ENCODE results near the gene CIDEB. TPM values are rescaled to one million over a fixed set of nuclear protein-coding genes. Genes with fewer than 3 reads are reported as not detected.

CIDEB gene
- total RNA-seq, 1 experiment from 2014 or later: 0.22 TPM

GRCh38 chr14:24317141-24317928, 9.6 kb upstream of the CIDEB start:
- H4K20me1 ChIP-seq (ENCODE audit: insufficient read depth): no peaks in the 10 kb centered on the region
- H3K27ac ChIP-seq (ENCODE audit: low read depth, low read length): no peak overlapping the region
- POLR2A ChIA-PET: no interaction called here
- CTCF ChIA-PET: interaction anchor here (0.8 to 2.6 kb wide), 3 partner anchors 9 to 114 kb away, joined by 3 to 12 read pairs (median 7); partner anchors contain the start of gene CIDEB
- H3K9me2 ChIP-seq (ENCODE audit: insufficient read depth): no peaks in the 10 kb centered on the region
- TF ChIP-seq CBX3 (IDR thresholded peaks at IDR 0.05; ENCODE audit: low read depth) (no peak), JUND (IDR thresholded peaks at IDR 0.05) (peak; percentile 55), CTCF (IDR thresholded peaks at IDR 0.05 in 2 of 3, conservative IDR thresholded peaks at IDR 0.05 in 1 of 3; ENCODE audit: borderline replicate concordance in 1 of 3, insufficient read depth in 1 of 3, low read depth in 2 of 3, low read length in 2 of 3) (no peak), FOSL1 (IDR thresholded peaks at IDR 0.05; ENCODE audit: low read depth) (peak; percentile 66), SIN3A (IDR thresholded peaks at IDR 0.05; ENCODE audit: low read depth) (no peak)
- no peaks in the 10 kb centered on the region for H3K36me3 ChIP-seq (ENCODE audit: control insufficient read depth in 1 of 2, insufficient read depth in 2 of 2, low read length in 2 of 2)
- H3K9ac ChIP-seq (ENCODE audit: low read length): no peak overlapping the region
- H3K79me2 ChIP-seq (ENCODE audit: insufficient read depth, low read length): no peaks in the 10 kb centered on the region
- no peak overlapping the region for H3K4me3 ChIP-seq (replicated peaks in 1 of 2; ENCODE audit: low read depth in 1 of 2, low read length in 2 of 2)
- ATAC-seq (peak; percentile 53), DNase-seq (ENCODE audit: low read depth, low spot score) (no peak)
- peak overlapping the region; percentile 47 for H3K4me2 ChIP-seq (ENCODE audit: low read length)
- no TSS peak for BruUV-seq (replicated peaks)
- RAD21 ChIA-PET (ENCODE audit: low non-redundant PET in 1 of 2, low total read pairs in 2 of 2, uncharacterized antibody in 2 of 2, unreplicated experiment in 2 of 2): no interaction called here
- no peak overlapping the region for H2AFZ ChIP-seq (ENCODE audit: low read depth, low read length, poor library complexity, severe bottlenecking)
- no peaks in the 10 kb centered on the region for H3K9me3 ChIP-seq (ENCODE audit: control insufficient read depth in 1 of 2, insufficient read depth in 1 of 2, low read depth in 1 of 2, low read length in 2 of 2)
- peaks cover 11 to 24% of the 10 kb centered on the region in 2 experiments for H3K4me1 ChIP-seq (ENCODE audit: control insufficient read depth in 1 of 2, insufficient read depth in 2 of 2, low read length in 2 of 2)
- intact Hi-C loops (cut with micrococcal nuclease): no loop called here
- 0 out of 2 replicates have a peak, but pooled peaks cover 4% of the 10 kb centered on the region for H3K27me3 ChIP-seq (ENCODE audit: insufficient read depth, low read length)

- Histone ChIP-seq H4K20me1 (ENCODE audit: insufficient read depth) (no peaks in the 10 kb centered on the region), H3K36me3 (ENCODE audit: control insufficient read depth in 1 of 2, insufficient read depth in 2 of 2, low read length in 2 of 2) (no peaks in the 10 kb centered on the region), H3K9me2 (ENCODE audit: insufficient read depth) (no peaks in the 10 kb centered on the region), H3K4me2 (ENCODE audit: low read length) (peak overlapping the region; percentile 47), H3K79me2 (ENCODE audit: insufficient read depth, low read length) (no peaks in the 10 kb centered on the region), H3K9ac (ENCODE audit: low read length) (no peak overlapping the region), H3K9me3 (ENCODE audit: control insufficient read depth in 1 of 2, insufficient read depth in 1 of 2, low read depth in 1 of 2, low read length in 2 of 2) (no peaks in the 10 kb centered on the region), H2AFZ (ENCODE audit: low read depth, low read length, poor library complexity, severe bottlenecking) (no peak overlapping the region), H3K4me3 (replicated peaks in 1 of 2; ENCODE audit: low read depth in 1 of 2, low read length in 2 of 2) (no peak overlapping the region), H3K4me1 (ENCODE audit: control insufficient read depth in 1 of 2, insufficient read depth in 2 of 2, low read length in 2 of 2) (peaks cover 11 to 24% of the 10 kb centered on the region in 2 experiments), H3K27me3 (ENCODE audit: insufficient read depth, low read length) (0 out of 2 replicates have a peak, but pooled peaks cover 4% of the 10 kb centered on the region), H3K27ac (ENCODE audit: low read depth, low read length) (no peak overlapping the region; the same call in 1 of the 2 replicates)
- intact Hi-C loops (cut with micrococcal nuclease): no loop called here
- DNase-seq (ENCODE audit: low read depth, low spot score) (no peak), ATAC-seq (peak; percentile 14; the same call in 1 of the 2 replicates)
- no TSS peak for BruUV-seq (replicated peaks)
- ChIA-PET CTCF (interaction anchor here (0.8 to 1.7 kb wide), 2 partner anchors 9 to 115 kb away, joined by 3 to 7 read pairs; partner anchors contain the start of gene CIDEB), POLR2A (no interaction called here), RAD21 (ENCODE audit: low non-redundant PET in 1 of 2, low total read pairs in 2 of 2, uncharacterized antibody in 2 of 2, unreplicated experiment in 2 of 2) (no interaction called here)
- TF ChIP-seq SIN3A (IDR thresholded peaks at IDR 0.05; ENCODE audit: low read depth) (no peak), CBX3 (IDR thresholded peaks at IDR 0.05; ENCODE audit: low read depth) (no peak), YY1 (IDR thresholded peaks at IDR 0.05; ENCODE audit: extremely low read depth, insufficient replicate concordance, low read depth, low read length) (no peak), TCF7L2 (IDR thresholded peaks at IDR 0.05; ENCODE audit: borderline replicate concordance, extremely low read depth, insufficient read depth, insufficient read length) (no peak), RAD21 (IDR thresholded peaks at IDR 0.05; ENCODE audit: low read depth) (no peak), ZNF274 (IDR thresholded peaks at IDR 0.05; ENCODE audit: low read depth, low read length) (no peak), EZH2 (IDR thresholded peaks at IDR 0.05) (no peak), MAX (IDR thresholded peaks at IDR 0.05) (no peak), FOSL1 (IDR thresholded peaks at IDR 0.05; ENCODE audit: low read depth) (no peak), CEBPB (IDR thresholded peaks at IDR 0.05; ENCODE audit: low read depth) (no peak), SRF (IDR thresholded peaks at IDR 0.05; ENCODE audit: low read depth) (no peak), REST (IDR thresholded peaks at IDR 0.05; ENCODE audit: low read depth) (no peak)
These were observed 8.8 kb upstream of the CIDEB start for GRCh38 chr14:24316597-24316950.

Data from HCT116 (cell line).